H9 (cell line): ENCODE results near the gene PRKAG1. TPM values are rescaled to one million over a fixed set of nuclear protein-coding genes. Genes with fewer than 3 reads are reported as not detected.

ENCODE experiments used
- DNase-seq: peaks from one replicate; pipeline ENCODE4 v3.0.0-alpha.2; 2017
- H2AFZ ChIP-seq: one replicate; pipeline ENCODE4 v1.6.1; 2013; ENCODE audit warnings: mild to moderate bottlenecking, low read length, control low read depth, moderate library complexity
- H2AK5ac ChIP-seq: 2 replicates; pipeline ENCODE4 v1.6.1; 2013; ENCODE audit warnings: low read length, control low read depth, mixed read lengths; ENCODE audit not compliant: insufficient read length
- H2BK120ac ChIP-seq: one replicate; pipeline ENCODE4 v1.6.1; 2013; ENCODE audit warnings: low read depth, mild to moderate bottlenecking, low read length, control low read depth, inconsistent platforms; ENCODE audit not compliant: poor library complexity, severe bottlenecking
- H2BK12ac ChIP-seq: 2 replicates; pipeline ENCODE4 v1.6.1; 2013; ENCODE audit warnings: low read length, control low read depth, mixed read lengths, low read depth; ENCODE audit not compliant: insufficient read length
- H2BK15ac ChIP-seq: 2 replicates; pipeline ENCODE4 v1.6.1; 2013; ENCODE audit warnings: low read depth, low read length, control low read depth
- H2BK20ac ChIP-seq: one replicate; pipeline ENCODE4 v1.6.1; 2013; ENCODE audit warnings: low read depth, mild to moderate bottlenecking, low read length, control low read depth, inconsistent platforms; ENCODE audit not compliant: poor library complexity, severe bottlenecking
- H2BK5ac ChIP-seq: 2 replicates; pipeline ENCODE4 v1.6.1; 2013; ENCODE audit warnings: low read length, control low read depth, mixed read lengths; ENCODE audit not compliant: insufficient read length
- H3K14ac ChIP-seq: 2 replicates; pipeline ENCODE4 v1.6.1; 2013; ENCODE audit warnings: low read length, control low read depth; ENCODE audit not compliant: insufficient read depth
- H3K18ac ChIP-seq: 2 replicates; pipeline ENCODE4 v1.6.1; 2013; ENCODE audit warnings: low read depth, mild to moderate bottlenecking, mixed read lengths, low read length, control low read depth; ENCODE audit not compliant: insufficient read length
- H3K23ac ChIP-seq: 2 replicates; pipeline ENCODE4 v1.6.1; 2013; ENCODE audit warnings: low read length, control low read depth, mixed read lengths, low read depth; ENCODE audit not compliant: insufficient read length
- H3K23me2 ChIP-seq: 2 replicates; pipeline ENCODE4 v1.6.1; 2013; ENCODE audit warnings: low read depth, mild to moderate bottlenecking, mixed read lengths, low read length, control low read depth; ENCODE audit not compliant: insufficient read length, poor library complexity, severe bottlenecking
- H3K27ac ChIP-seq: 2 replicates; pipeline ENCODE4 v1.5.1; 2013; ENCODE audit warnings: low read length, control low read depth, mixed read lengths, low read depth; ENCODE audit not compliant: insufficient read length
- H3K27me3 ChIP-seq: 2 replicates; pipeline ENCODE4 v1.6.1; 2013; ENCODE audit warnings: low read length, control low read depth, inconsistent platforms; ENCODE audit not compliant: insufficient read depth
- H3K4ac ChIP-seq: 2 replicates; pipeline ENCODE4 v1.6.1; 2013; ENCODE audit warnings: low read depth, mild to moderate bottlenecking, control low read depth, inconsistent platforms, low read length, moderate library complexity
- H3K4me1 ChIP-seq: 2 replicates; pipeline ENCODE4 v1.6.1; 2013; ENCODE audit warnings: low read length, control low read depth, inconsistent platforms; ENCODE audit not compliant: insufficient read depth
- H3K4me2 ChIP-seq: 2 replicates; pipeline ENCODE4 v1.6.1; 2013; ENCODE audit warnings: low read length, control low read depth, mixed read lengths; ENCODE audit not compliant: insufficient read length, insufficient read depth
- H3K56ac ChIP-seq: 2 replicates; pipeline ENCODE4 v1.6.1; 2013; ENCODE audit warnings: low read depth, mild to moderate bottlenecking, mixed read lengths, low read length, control low read depth; ENCODE audit not compliant: insufficient read length
- H3K79me1 ChIP-seq: 2 replicates; pipeline ENCODE4 v1.6.1; 2013; ENCODE audit warnings: low read depth, mild to moderate bottlenecking, moderate library complexity, low read length, control low read depth, inconsistent platforms; ENCODE audit not compliant: insufficient read depth, poor library complexity, severe bottlenecking
- H3K79me2 ChIP-seq: 2 replicates; pipeline ENCODE4 v1.6.1; 2013; ENCODE audit warnings: low read length, control low read depth, inconsistent platforms; ENCODE audit not compliant: insufficient read depth
- H3K9ac ChIP-seq: 2 replicates; pipeline ENCODE4 v1.6.1; 2013; ENCODE audit warnings: low read length, control low read depth, mixed read lengths; ENCODE audit not compliant: insufficient read length; ENCODE audit errors: extremely low read depth
- H3K9me3 ChIP-seq: one replicate; pipeline ENCODE4 v1.6.1; 2013; ENCODE audit warnings: low read depth, low read length, inconsistent platforms; ENCODE audit not compliant: control insufficient read depth
- H3T11ph ChIP-seq: one replicate; pipeline ENCODE4 v1.6.1; 2013; ENCODE audit warnings: mild to moderate bottlenecking, low read length, control low read depth, inconsistent platforms
- H4K20me1 ChIP-seq: one replicate; pipeline ENCODE4 v1.6.1; 2013; ENCODE audit not compliant: control insufficient read depth, insufficient read length, insufficient read depth
- H4K5ac ChIP-seq: 2 replicates; pipeline ENCODE4 v1.6.1; 2013; ENCODE audit warnings: low read depth, mild to moderate bottlenecking, mixed read lengths, low read length, control low read depth; ENCODE audit not compliant: insufficient read length
- H4K8ac ChIP-seq: replicated peaks from 2 replicates; pipeline ENCODE4 v1.6.1; 2013; ENCODE audit warnings: low read length, control low read depth, mixed read lengths, low read depth; ENCODE audit not compliant: insufficient read length
- H4K91ac ChIP-seq: 2 replicates; pipeline ENCODE4 v1.6.1; 2013; ENCODE audit warnings: low read depth, mild to moderate bottlenecking, moderate library complexity, mixed read lengths, low read length, control low read depth; ENCODE audit not compliant: insufficient read length
- H3K27ac Mint-ChIP-seq, 3 experiments: 2 replicates in 2 of 3; 3 replicates in 1 of 3; pipeline ENCODE4 v1.8.0; 2020 to 2021; ENCODE audit warnings: mixed read lengths in 3 of 3, mild to moderate bottlenecking in 1 of 3, moderate library complexity in 1 of 3
- H3K27me3 Mint-ChIP-seq: 2 replicates; pipeline ENCODE4 v1.8.0; 2021; ENCODE audit warnings: low read depth, mild to moderate bottlenecking, moderate library complexity, mixed read lengths
- H3K36me3 Mint-ChIP-seq, 3 experiments: 2 replicates in 2 of 3; 3 replicates in 1 of 3; pipeline ENCODE4 v1.8.0; 2020 to 2021; ENCODE audit warnings: low read depth in 3 of 3, mixed read lengths in 3 of 3; ENCODE audit not compliant: insufficient read depth in 1 of 3
- H3K4me1 Mint-ChIP-seq, 2 experiments: 2 replicates each; pipeline ENCODE4 v1.8.0; 2020; ENCODE audit warnings: mixed read lengths in 2 of 2
- H3K4me3 Mint-ChIP-seq, 2 experiments: 2 replicates in 1 of 2; 3 replicates in 1 of 2; pipeline ENCODE4 v1.8.0; 2020 to 2021; ENCODE audit warnings: mild to moderate bottlenecking in 2 of 2, mixed read lengths in 2 of 2, moderate library complexity in 1 of 2
- H3K9me3 Mint-ChIP-seq, 2 experiments: 2 replicates in 1 of 2; 3 replicates in 1 of 2; pipeline ENCODE4 v1.8.0; 2020; ENCODE audit warnings: mild to moderate bottlenecking in 2 of 2, mixed read lengths in 2 of 2, moderate library complexity in 1 of 2
- CTCF ChIP-seq: fragments of 200-600 bp; sonication (generic); conservative IDR thresholded peaks from 3 replicates; pipeline ENCODE4 v1.8.0; 2021; ENCODE audit warnings: antibody characterized with exemption, mild to moderate bottlenecking
- WGBS: extraction: QIAGEN DNeasy Blood & Tissue Kit; methylation state at CpG from one replicate; pipeline ENCODE4 v1.1.7; 2013; ENCODE audit warnings: missing lambda C conversion rate, low lambda C conversion rate, mixed read lengths; ENCODE audit not compliant: insufficient read length; ENCODE audit errors: extremely low coverage; 5-methylcytosine and 5-hydroxymethylcytosine counted together
- total RNA-seq: library from RNA; stranded (reverse); gene quantifications from 2 replicates; pipeline ENCODE4 v1.2.1, GENCODE V29; 2021

Gene PRKAG1
- total RNA-seq, 1 experiment from 2014 or later: 34.8 TPM

GRCh38 chr12:49043856-49044258 lies 25.3 kb upstream of the PRKAG1 start:
- Histone ChIP-seq H3K4me1 (no peaks in the 10 kb centered on the region), H3K23ac (no peak overlapping the region), H2BK5ac (no peak overlapping the region), H3K27me3 (no peaks in the 10 kb centered on the region), H4K8ac (no peak overlapping the region), H4K91ac (no peak overlapping the region), H3K9me3 (no peaks in the 10 kb centered on the region), H2BK12ac (no peak overlapping the region), H3K27ac (no peak overlapping the region), H3K23me2 (no peaks in the 10 kb centered on the region), H3K79me1 (no peaks in the 10 kb centered on the region), H2AFZ (no peak overlapping the region), H2BK120ac (no peak overlapping the region), H3K18ac (no peak overlapping the region), H3K9ac (no peak overlapping the region), H3K56ac (no peak overlapping the region), H4K5ac (no peak overlapping the region), H2BK20ac (no peak overlapping the region), H2BK15ac (no peak overlapping the region), H2AK5ac (no peak overlapping the region), H4K20me1 (no peaks in the 10 kb centered on the region), H3K79me2 (no peaks in the 10 kb centered on the region), H3T11ph (no peak overlapping the region), H3K4me2 (no peak overlapping the region), H3K4ac (no peak overlapping the region), H3K14ac (no peak overlapping the region)
- no CpG with 5 or more reads among the region's 11 CpGs for WGBS
- H3K9me3 Mint-ChIP-seq: no peaks in the 10 kb centered on the region
- H3K4me3 Mint-ChIP-seq: no peak overlapping the region
- peak overlapping the region in 1 of 3 experiments; percentile 29; a peak in 1 of 7 replicates for H3K27ac Mint-ChIP-seq
- peak; percentile 85 for DNase-seq
- H3K4me1 Mint-ChIP-seq: no peaks in the 10 kb centered on the region
- peak; percentile 87 for TF ChIP-seq CTCF
- H3K36me3 Mint-ChIP-seq: peaks cover 68 to 97% (median 93%) of the 10 kb centered on the region in 3 experiments
- no peaks in the 10 kb centered on the region for H3K27me3 Mint-ChIP-seq
